Neural cell (in vitro differentiated cells): ENCODE data around the gene QKI. TPM values are rescaled to one million over a fixed set of nuclear protein-coding genes. Genes with fewer than 3 reads are reported as not detected.

Experiments used
- H2AFZ ChIP-seq: fragments of 200-600, 300-800 bp; sonication (generic), shearing (Covaris generic); 2 replicates; pipeline ENCODE4 v1.6.0; 2014; ENCODE audit warnings: low read depth, mild to moderate bottlenecking, antibody characterized with exemption, low read length, moderate library complexity
- H3F3A ChIP-seq: fragments of 200-600 bp; shearing (Covaris generic); 2 replicates; pipeline ENCODE4 v1.6.1; 2016; ENCODE audit warnings: mild to moderate bottlenecking, moderate library complexity, mixed read lengths, antibody characterized with exemption, low read length; ENCODE audit not compliant: insufficient read depth, poor library complexity, severe bottlenecking
- H3K27ac ChIP-seq: fragments of 200-600, 300-800 bp; sonication (generic), shearing (Covaris generic); 2 replicates; pipeline ENCODE4 v1.5.1; 2014; ENCODE audit warnings: mild to moderate bottlenecking, low read length, moderate library complexity
- H3K27me3 ChIP-seq: fragments of 300-800, 200-600 bp; sonication (generic), shearing (Covaris generic); 2 replicates; pipeline ENCODE4 v1.6.0; 2014; ENCODE audit warnings: mild to moderate bottlenecking, low read depth, low read length, moderate library complexity; ENCODE audit not compliant: insufficient read depth
- H3K36me3 ChIP-seq: fragments of 300-800, 200-600 bp; sonication (generic), shearing (Covaris generic); 2 replicates; pipeline ENCODE4 v1.5.1; 2014; ENCODE audit warnings: mild to moderate bottlenecking, antibody characterized with exemption, low read length, moderate library complexity; ENCODE audit not compliant: insufficient read depth
- H3K4me2 ChIP-seq: fragments of 300-800, 200-600 bp; sonication (generic), shearing (Covaris generic); 2 replicates; pipeline ENCODE4 v1.6.0; 2014; ENCODE audit warnings: mild to moderate bottlenecking, low read length
- H3K4me3 ChIP-seq: fragments of 300-800, 200-600 bp; sonication (generic), shearing (Covaris generic); 2 replicates; pipeline ENCODE4 v1.5.1; 2014; ENCODE audit warnings: mild to moderate bottlenecking, low read length, moderate library complexity
- H3K79me2 ChIP-seq: fragments of 200-600 bp; shearing (Covaris generic); replicated peaks from 2 replicates; pipeline ENCODE4 v1.6.0; 2014; ENCODE audit warnings: mild to moderate bottlenecking, low read length, moderate library complexity; ENCODE audit not compliant: insufficient read depth
- H3K9ac ChIP-seq: fragments of 300-800, 200-600 bp; sonication (generic), shearing (Covaris generic); 2 replicates; pipeline ENCODE4 v1.6.1; 2016; ENCODE audit warnings: mild to moderate bottlenecking, low read length, mixed read lengths
- H3K9me2 ChIP-seq: fragments of 200-600 bp; shearing (Covaris generic); 2 replicates; pipeline ENCODE4 v1.6.1; 2016; ENCODE audit warnings: mild to moderate bottlenecking, low read length, mixed read lengths; ENCODE audit not compliant: insufficient read depth
- H3K9me3 ChIP-seq: fragments of 200-600, 300-800 bp; sonication (generic), shearing (Covaris generic); 2 replicates; pipeline ENCODE4 v1.6.1; 2016; ENCODE audit warnings: mild to moderate bottlenecking, mixed run types, low read length, moderate library complexity, mixed read lengths
- H4K20me1 ChIP-seq: fragments of 200-600 bp; shearing (Covaris generic); 2 replicates; pipeline ENCODE4 v1.6.1; 2016; ENCODE audit warnings: mild to moderate bottlenecking, mixed run types; ENCODE audit not compliant: insufficient read depth
- EP300 ChIP-seq: fragments of 450-650 bp; conservative IDR thresholded peaks from 2 replicates; pipeline ENCODE4 v1.6.1; 2014; ENCODE audit warnings: antibody characterized with exemption, mild to moderate bottlenecking, moderate library complexity; ENCODE audit not compliant: poor library complexity, severe bottlenecking
- EZH2 ChIP-seq: fragments of 200-600, 300-800 bp; shearing (Covaris generic), sonication (generic); IDR thresholded peaks from 2 replicates; pipeline ENCODE4 v1.6.1; 2014; ENCODE audit warnings: antibody characterized with exemption, low read length, borderline replicate concordance, mild to moderate bottlenecking; ENCODE audit not compliant: insufficient read depth, poor library complexity, severe bottlenecking
- MXI1 ChIP-seq: fragments of 450-650 bp; conservative IDR thresholded peaks from 2 replicates; pipeline ENCODE4 v1.6.1; 2014; ENCODE audit warnings: antibody characterized with exemption, mild to moderate bottlenecking; ENCODE audit not compliant: poor library complexity, severe bottlenecking
- POLR2AphosphoS5 ChIP-seq: IDR thresholded peaks from 2 replicates; pipeline ENCODE4 v1.6.1; 2012
- RAD21 ChIP-seq: fragments of 450-650 bp; conservative IDR thresholded peaks from 2 replicates; pipeline ENCODE4 v1.6.1; 2014; ENCODE audit warnings: antibody characterized with exemption, mild to moderate bottlenecking, moderate library complexity
- SMC3 ChIP-seq: fragments of 450-650 bp; conservative IDR thresholded peaks from 2 replicates; pipeline ENCODE4 v1.6.1; 2014; ENCODE audit warnings: antibody characterized with exemption, mild to moderate bottlenecking, moderate library complexity; ENCODE audit not compliant: poor library complexity
- TAF1 ChIP-seq: IDR thresholded peaks from 2 replicates; pipeline ENCODE4 v1.6.1; 2012; ENCODE audit warnings: low read depth
- polyA plus RNA-seq: library from polyadenylated mRNA; depleted of rRNA; stranded (reverse); fragments of >200 nt; gene quantifications from 2 replicates; pipeline ENCODE4 v1.2.3, GENCODE V29; 2014
- TF ChIP-seq, protein P1 (sequence below): fragments of 450-650 bp; IDR thresholded peaks from 2 replicates; pipeline ENCODE4 v1.5.1; 2014; ENCODE audit warnings: antibody characterized with exemption, mild to moderate bottlenecking, moderate library complexity; ENCODE audit not compliant: poor library complexity, severe bottlenecking
- TF ChIP-seq, protein P2 (sequence below): IDR thresholded peaks from 2 replicates; pipeline ENCODE4 v1.6.1; 2012; ENCODE audit warnings: borderline replicate concordance

The QKI gene
- polyA plus RNA-seq, 1 donor from 2014 or later = 39.0 TPM

DNA sequence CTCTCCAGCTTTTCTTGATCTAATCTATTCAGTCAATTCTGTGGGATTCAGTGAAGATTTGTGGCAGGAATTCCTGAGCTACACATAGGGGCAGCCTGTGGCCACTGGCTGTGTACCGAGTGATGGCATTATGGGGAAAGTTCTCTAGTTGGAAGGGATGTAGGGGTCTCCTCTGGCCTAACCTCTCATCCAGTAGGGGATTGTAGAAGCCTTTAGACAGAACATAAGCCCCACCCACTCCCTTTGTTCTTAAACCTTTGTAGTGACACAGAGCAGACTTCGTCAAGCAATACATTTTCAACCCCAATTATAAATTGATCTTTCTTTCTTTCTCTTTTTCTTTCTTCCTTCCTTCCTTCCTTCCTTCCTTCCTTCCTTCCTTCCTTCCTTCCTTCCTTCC lies 188.9 kb downstream of the QKI start:
- no peak overlapping the region for H3K9ac ChIP-seq
- no peaks in the 10 kb centered on the region for H3K79me2 ChIP-seq
- H3K4me3 ChIP-seq = no peak overlapping the region
- H3K27me3 ChIP-seq = no peaks in the 10 kb centered on the region
- H4K20me1 ChIP-seq = no peaks in the 10 kb centered on the region
- no peaks in the 10 kb centered on the region for H3K9me2 ChIP-seq
- TF ChIP-seq, protein P1, sequence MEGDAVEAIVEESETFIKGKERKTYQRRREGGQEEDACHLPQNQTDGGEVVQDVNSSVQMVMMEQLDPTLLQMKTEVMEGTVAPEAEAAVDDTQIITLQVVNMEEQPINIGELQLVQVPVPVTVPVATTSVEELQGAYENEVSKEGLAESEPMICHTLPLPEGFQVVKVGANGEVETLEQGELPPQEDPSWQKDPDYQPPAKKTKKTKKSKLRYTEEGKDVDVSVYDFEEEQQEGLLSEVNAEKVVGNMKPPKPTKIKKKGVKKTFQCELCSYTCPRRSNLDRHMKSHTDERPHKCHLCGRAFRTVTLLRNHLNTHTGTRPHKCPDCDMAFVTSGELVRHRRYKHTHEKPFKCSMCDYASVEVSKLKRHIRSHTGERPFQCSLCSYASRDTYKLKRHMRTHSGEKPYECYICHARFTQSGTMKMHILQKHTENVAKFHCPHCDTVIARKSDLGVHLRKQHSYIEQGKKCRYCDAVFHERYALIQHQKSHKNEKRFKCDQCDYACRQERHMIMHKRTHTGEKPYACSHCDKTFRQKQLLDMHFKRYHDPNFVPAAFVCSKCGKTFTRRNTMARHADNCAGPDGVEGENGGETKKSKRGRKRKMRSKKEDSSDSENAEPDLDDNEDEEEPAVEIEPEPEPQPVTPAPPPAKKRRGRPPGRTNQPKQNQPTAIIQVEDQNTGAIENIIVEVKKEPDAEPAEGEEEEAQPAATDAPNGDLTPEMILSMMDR = no peak
- TF ChIP-seq EZH2 (no peak), MXI1 (no peak), RAD21 (no peak), SMC3 (no peak), POLR2AphosphoS5 (no peak), TAF1 (no peak), EP300 (no peak)
- TF ChIP-seq, protein P2, sequence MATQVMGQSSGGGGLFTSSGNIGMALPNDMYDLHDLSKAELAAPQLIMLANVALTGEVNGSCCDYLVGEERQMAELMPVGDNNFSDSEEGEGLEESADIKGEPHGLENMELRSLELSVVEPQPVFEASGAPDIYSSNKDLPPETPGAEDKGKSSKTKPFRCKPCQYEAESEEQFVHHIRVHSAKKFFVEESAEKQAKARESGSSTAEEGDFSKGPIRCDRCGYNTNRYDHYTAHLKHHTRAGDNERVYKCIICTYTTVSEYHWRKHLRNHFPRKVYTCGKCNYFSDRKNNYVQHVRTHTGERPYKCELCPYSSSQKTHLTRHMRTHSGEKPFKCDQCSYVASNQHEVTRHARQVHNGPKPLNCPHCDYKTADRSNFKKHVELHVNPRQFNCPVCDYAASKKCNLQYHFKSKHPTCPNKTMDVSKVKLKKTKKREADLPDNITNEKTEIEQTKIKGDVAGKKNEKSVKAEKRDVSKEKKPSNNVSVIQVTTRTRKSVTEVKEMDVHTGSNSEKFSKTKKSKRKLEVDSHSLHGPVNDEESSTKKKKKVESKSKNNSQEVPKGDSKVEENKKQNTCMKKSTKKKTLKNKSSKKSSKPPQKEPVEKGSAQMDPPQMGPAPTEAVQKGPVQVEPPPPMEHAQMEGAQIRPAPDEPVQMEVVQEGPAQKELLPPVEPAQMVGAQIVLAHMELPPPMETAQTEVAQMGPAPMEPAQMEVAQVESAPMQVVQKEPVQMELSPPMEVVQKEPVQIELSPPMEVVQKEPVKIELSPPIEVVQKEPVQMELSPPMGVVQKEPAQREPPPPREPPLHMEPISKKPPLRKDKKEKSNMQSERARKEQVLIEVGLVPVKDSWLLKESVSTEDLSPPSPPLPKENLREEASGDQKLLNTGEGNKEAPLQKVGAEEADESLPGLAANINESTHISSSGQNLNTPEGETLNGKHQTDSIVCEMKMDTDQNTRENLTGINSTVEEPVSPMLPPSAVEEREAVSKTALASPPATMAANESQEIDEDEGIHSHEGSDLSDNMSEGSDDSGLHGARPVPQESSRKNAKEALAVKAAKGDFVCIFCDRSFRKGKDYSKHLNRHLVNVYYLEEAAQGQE = no peak
- H2AFZ ChIP-seq = no peak overlapping the region
- H3K36me3 ChIP-seq = no peaks in the 10 kb centered on the region
- no peak overlapping the region for H3K4me2 ChIP-seq
- no peaks in the 10 kb centered on the region for H3F3A ChIP-seq
- H3K9me3 ChIP-seq = no peaks in the 10 kb centered on the region
- H3K27ac ChIP-seq = no peak overlapping the region

DNA sequence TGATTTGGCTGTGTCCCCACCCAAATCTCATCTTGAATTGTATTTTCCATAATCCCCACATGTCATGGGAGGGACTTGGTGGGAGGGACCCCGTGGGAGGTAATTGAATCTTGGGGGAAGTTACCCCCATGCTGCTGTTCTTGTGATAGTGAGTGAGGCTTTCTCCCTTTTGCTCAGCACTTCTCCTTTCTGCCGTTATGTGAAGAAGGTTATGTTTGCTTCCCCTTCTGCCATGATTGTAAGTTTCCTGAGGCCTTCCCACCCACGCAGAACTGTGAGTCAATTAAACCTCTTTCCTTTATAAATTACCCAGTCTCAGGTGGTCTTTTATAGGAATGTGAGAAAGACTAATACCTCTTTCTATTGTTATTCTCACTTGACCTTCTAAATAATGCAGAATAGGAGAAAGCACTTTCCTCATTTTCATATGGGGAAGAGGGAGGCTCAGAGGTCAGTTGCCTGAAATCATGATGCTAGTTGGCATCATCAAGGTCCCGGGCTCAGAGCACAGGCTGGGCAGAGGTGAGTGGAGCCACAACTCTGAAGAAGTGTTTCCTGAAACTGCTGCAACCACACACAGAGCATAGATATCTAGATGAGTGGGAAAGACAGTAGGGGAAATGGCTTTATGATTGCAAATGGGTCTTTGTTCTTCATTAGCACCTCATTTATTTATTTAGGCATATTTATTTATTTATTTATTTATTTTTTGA lies 191.0 kb downstream of the QKI start:
- TF ChIP-seq RAD21 (no peak), SMC3 (no peak), POLR2AphosphoS5 (no peak), EP300 (no peak), MXI1 (no peak), TAF1 (no peak), EZH2 (no peak)
- TF ChIP-seq, protein P1 = no peak
- TF ChIP-seq, protein P2 = no peak
- H3K27me3 ChIP-seq = no peaks in the 10 kb centered on the region
- no peaks in the 10 kb centered on the region for H3F3A ChIP-seq
- no peak overlapping the region for H3K9ac ChIP-seq
- H4K20me1 ChIP-seq = no peaks in the 10 kb centered on the region
- H3K4me3 ChIP-seq = no peak overlapping the region
- no peaks in the 10 kb centered on the region for H3K36me3 ChIP-seq
- H3K4me2 ChIP-seq = no peak overlapping the region
- H3K9me2 ChIP-seq = no peaks in the 10 kb centered on the region
- no peak overlapping the region for H2AFZ ChIP-seq
- no peaks in the 10 kb centered on the region for H3K79me2 ChIP-seq
- H3K27ac ChIP-seq = no peak overlapping the region
- no peaks in the 10 kb centered on the region for H3K9me3 ChIP-seq
